Ishikawa (cell line): ENCODE results near the gene APOA1.

ENCODE experiments used
- CEBPB ChIP-seq: IDR thresholded peaks from 2 replicates; pipeline ENCODE4 v1.6.1; 2012
- CREB1 ChIP-seq: IDR thresholded peaks from 2 replicates; pipeline ENCODE4 v1.6.1; 2012; ENCODE audit warnings: low read depth
- EP300 ChIP-seq: IDR thresholded peaks from 2 replicates; pipeline ENCODE4 v1.6.1; 2012; ENCODE audit warnings: borderline replicate concordance
- FOXM1 ChIP-seq: IDR thresholded peaks from 2 replicates; pipeline ENCODE4 v1.6.1; 2012; ENCODE audit warnings: low read depth, borderline replicate concordance
- MAX ChIP-seq: IDR thresholded peaks from 2 replicates; pipeline ENCODE4 v1.6.1; 2012
- RAD21 ChIP-seq: IDR thresholded peaks from 2 replicates; pipeline ENCODE4 v1.6.1; 2012; ENCODE audit warnings: low read depth
- TAF1 ChIP-seq: IDR thresholded peaks from 2 replicates; pipeline ENCODE4 v1.6.1; 2012; ENCODE audit warnings: low read depth, mild to moderate bottlenecking
- TEAD4 ChIP-seq: IDR thresholded peaks from 2 replicates; pipeline ENCODE4 v1.6.1; 2012
- USF1 ChIP-seq: IDR thresholded peaks from 2 replicates; pipeline ENCODE4 v1.6.1; 2012
- YY1 ChIP-seq: IDR thresholded peaks from 2 replicates; pipeline ENCODE4 v1.6.1; 2012; ENCODE audit warnings: low read depth

GRCh38 chr11:116882386-116882785 is 45.0 kb upstream of the APOA1 start:
- TF ChIP-seq USF1 (no peak), EP300 (no peak), FOXM1 (no peak), RAD21 (no peak), TEAD4 (no peak), TAF1 (no peak), CREB1 (no peak), MAX (no peak), CEBPB (no peak), YY1 (no peak)
